ENCODE results near the gene HOXA3. TPM values are rescaled to one million over a fixed set of nuclear protein-coding genes. Genes with fewer than 3 reads are reported as not detected.

The HOXA3 gene
- total and polyA plus RNA-seq, 2 of the 13 experiments (the other 11 are each of a cell fraction or from before 2014, with no cell fraction given), result 2.9 to 4.6 TPM

DNA sequence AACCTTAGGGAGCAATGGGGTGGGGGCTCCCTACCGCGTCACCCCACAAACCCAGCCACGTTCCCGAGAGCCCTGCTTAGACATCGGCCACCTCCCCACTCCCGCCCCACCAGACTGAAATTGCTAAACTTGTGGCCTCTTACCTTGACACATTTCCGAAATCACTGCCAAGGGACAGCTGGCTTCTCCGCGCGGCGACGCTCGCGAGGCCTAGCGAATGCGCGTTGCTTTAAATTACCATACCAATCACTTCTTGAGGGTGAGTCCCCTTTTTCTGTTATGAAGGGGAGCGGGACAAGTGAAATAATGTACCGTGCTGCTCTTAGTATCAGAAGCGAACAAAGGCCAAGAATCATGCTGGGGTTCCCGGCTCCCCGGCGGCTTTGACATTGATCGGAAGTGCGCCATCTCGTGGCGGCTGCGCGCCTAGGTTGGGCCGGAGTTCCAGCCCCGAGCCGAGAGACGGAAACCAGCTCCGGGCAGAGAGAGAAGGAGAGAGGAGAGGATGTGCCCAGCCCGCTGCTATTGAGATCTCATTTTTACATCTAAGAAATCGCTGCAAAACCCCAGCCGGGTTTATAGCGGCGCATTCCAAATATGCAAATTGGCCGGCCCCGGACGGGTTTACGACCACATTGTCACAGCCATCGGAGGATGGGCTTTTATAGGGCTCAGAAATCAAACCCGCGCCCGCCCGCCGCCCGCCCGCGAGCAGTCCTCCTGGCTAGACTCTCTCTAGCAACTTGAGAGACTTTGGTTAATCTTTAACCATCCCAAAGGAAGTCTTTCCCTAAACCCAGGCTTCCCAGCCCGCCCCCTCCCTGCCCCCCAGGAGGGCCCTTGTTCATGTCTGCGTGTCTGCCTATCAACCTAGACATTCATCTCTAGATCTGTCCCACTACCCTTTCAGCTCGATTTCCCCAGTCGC, 27.4 kb upstream of the HOXA3 start (continued):
- TF ChIP-seq ZNF318 (CRISPR knock-in tag; IDR thresholded peaks at IDR 0.05) (no peak), NFIB (CRISPR knock-in tag; IDR thresholded peaks at IDR 0.05; ENCODE audit: borderline replicate concordance) (no peak), ZNF652 (CRISPR knock-in tag; IDR thresholded peaks at IDR 0.05; ENCODE audit: borderline replicate concordance, low read depth) (no peak), ZFP90 (CRISPR knock-in tag; IDR thresholded peaks at IDR 0.05; ENCODE audit: borderline replicate concordance) (no peak), CENPT (CRISPR knock-in tag; IDR thresholded peaks at IDR 0.05; ENCODE audit: low read depth) (no peak), ISL2 (CRISPR knock-in tag; IDR thresholded peaks at IDR 0.05) (no peak), ZZZ3 (CRISPR knock-in tag; IDR thresholded peaks at IDR 0.05; ENCODE audit: borderline replicate concordance) (no peak), CAMTA2 (CRISPR knock-in tag; IDR thresholded peaks at IDR 0.05; ENCODE audit: borderline replicate concordance) (no peak), TAF1 (CRISPR knock-in tag; IDR thresholded peaks at IDR 0.05) (no peak), SUZ12 (IDR thresholded peaks at IDR 0.05; ENCODE audit: low read depth, low read length) (no peak), PHF8 (CRISPR knock-in tag; IDR thresholded peaks at IDR 0.05) (peak; percentile 15; the same call in 1 of the 2 replicates), RXRA (CRISPR knock-in tag; IDR thresholded peaks at IDR 0.05) (no peak), ZNF367 (CRISPR knock-in tag; IDR thresholded peaks at IDR 0.05; ENCODE audit: borderline replicate concordance) (no peak), SALL1 (CRISPR knock-in tag; IDR thresholded peaks at IDR 0.05) (0 out of 2 replicates have a peak, but pooled peaks have one; percentile 11), ZBTB10 (CRISPR knock-in tag; IDR thresholded peaks at IDR 0.05; ENCODE audit: borderline replicate concordance) (0 out of 2 replicates have a peak, but pooled peaks have one; percentile 44)
- TF ChIP-seq, protein P1, sequence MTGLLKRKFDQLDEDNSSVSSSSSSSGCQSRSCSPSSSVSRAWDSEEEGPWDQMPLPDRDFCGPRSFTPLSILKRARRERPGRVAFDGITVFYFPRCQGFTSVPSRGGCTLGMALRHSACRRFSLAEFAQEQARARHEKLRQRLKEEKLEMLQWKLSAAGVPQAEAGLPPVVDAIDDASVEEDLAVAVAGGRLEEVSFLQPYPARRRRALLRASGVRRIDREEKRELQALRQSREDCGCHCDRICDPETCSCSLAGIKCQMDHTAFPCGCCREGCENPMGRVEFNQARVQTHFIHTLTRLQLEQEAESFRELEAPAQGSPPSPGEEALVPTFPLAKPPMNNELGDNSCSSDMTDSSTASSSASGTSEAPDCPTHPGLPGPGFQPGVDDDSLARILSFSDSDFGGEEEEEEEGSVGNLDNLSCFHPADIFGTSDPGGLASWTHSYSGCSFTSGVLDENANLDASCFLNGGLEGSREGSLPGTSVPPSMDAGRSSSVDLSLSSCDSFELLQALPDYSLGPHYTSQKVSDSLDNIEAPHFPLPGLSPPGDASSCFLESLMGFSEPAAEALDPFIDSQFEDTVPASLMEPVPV (CRISPR knock-in tag; IDR thresholded peaks at IDR 0.05), result no peak

Data from HepG2 (cell line).